ENCODE data around the gene FBN1. TPM values are rescaled to one million over a fixed set of nuclear protein-coding genes. Genes with fewer than 3 reads are reported as not detected.

FBN1 gene
- total and polyA plus RNA-seq, 2 of the 13 experiments (the other 11 are each of a cell fraction or from before 2014, with no cell fraction given), result 1.5 to 3.0 TPM

DNA sequence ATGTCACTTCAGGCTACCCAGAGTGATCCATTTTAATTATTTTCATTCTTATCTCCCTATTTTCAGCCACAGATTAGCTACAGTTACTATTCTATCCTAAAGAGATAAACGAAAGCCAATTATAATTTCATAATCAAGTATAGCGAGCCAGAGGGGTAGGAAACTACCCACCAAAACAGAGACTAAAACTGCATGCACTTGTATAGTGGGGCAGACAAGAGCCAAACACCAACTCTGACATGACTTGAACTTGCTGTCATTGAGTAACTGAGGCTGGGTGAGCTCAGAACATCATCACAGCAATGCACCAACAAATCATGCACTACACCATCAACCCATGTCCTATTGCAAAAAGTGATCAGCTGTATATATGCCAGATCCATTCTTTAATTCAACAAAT is 64.8 kb downstream of the FBN1 start:
- no peak overlapping the region for H3K27ac ChIP-seq (ENCODE audit: extremely low read length, insufficient read depth, low read length)
- H2AFZ ChIP-seq (ENCODE audit: low read length), result no peak overlapping the region
- WGBS (ENCODE audit: low lambda C conversion rate), result 23% methylated on average over 2 of the region's 2 CpGs
- no peaks in the 10 kb centered on the region for H3K4me1 ChIP-seq (ENCODE audit: insufficient read depth, low read length)
- FAIRE-seq (no peak), ATAC-seq (no peak), DNase-seq (ENCODE audit: low spot score) (no peak)
- POLR2A ChIA-PET, result no interaction called here
- in situ Hi-C loops (cut with HindIII; ENCODE audit: extremely low pct_ligation_motif_present, low pct_unique_long_range_greater_than_20kb) (no loop called here), intact Hi-C loops (cut with micrococcal nuclease; ENCODE audit: unreplicated experiment) (no loop called here)
- H3K4me2 ChIP-seq (ENCODE audit: low read depth, low read length), result no peak overlapping the region
- no peaks in the 10 kb centered on the region for H3K9me3 ChIP-seq (ENCODE audit: low read length)
- no TSS peak for BruUV-seq (replicated peaks)
- H3K79me2 ChIP-seq (ENCODE audit: insufficient read depth, low read length), result no peaks in the 10 kb centered on the region
- CTCF ChIA-PET (ENCODE audit: low intra/inter-chr PET ratio, low total read pairs), result no interaction called here
- H3K4me3 ChIP-seq (replicated peaks in 1 of 3; ENCODE audit: insufficient read depth in 1 of 3, low read depth in 2 of 3, low read length in 3 of 3), result no peak overlapping the region
- H3K27me3 ChIP-seq (ENCODE audit: control insufficient read depth in 1 of 2, insufficient read depth in 2 of 2, low read length in 2 of 2), result no peaks in the 10 kb centered on the region
- no peaks in the 10 kb centered on the region for H3K36me3 ChIP-seq (replicated peaks in 1 of 2; ENCODE audit: control insufficient read depth in 1 of 2, insufficient read depth in 2 of 2, low read length in 2 of 2)
- no peak overlapping the region for H3K9ac ChIP-seq (ENCODE audit: insufficient read depth, low read depth, low read length)
- H4K20me1 ChIP-seq (ENCODE audit: insufficient read depth, low read length), result no peaks in the 10 kb centered on the region
- TF ChIP-seq ZNF232 (CRISPR knock-in tag; IDR thresholded peaks at IDR 0.05; ENCODE audit: borderline replicate concordance) (no peak), ZNF558 (CRISPR knock-in tag; IDR thresholded peaks at IDR 0.05; ENCODE audit: borderline replicate concordance) (no peak), SALL1 (CRISPR knock-in tag; IDR thresholded peaks at IDR 0.05) (no peak)

DNA sequence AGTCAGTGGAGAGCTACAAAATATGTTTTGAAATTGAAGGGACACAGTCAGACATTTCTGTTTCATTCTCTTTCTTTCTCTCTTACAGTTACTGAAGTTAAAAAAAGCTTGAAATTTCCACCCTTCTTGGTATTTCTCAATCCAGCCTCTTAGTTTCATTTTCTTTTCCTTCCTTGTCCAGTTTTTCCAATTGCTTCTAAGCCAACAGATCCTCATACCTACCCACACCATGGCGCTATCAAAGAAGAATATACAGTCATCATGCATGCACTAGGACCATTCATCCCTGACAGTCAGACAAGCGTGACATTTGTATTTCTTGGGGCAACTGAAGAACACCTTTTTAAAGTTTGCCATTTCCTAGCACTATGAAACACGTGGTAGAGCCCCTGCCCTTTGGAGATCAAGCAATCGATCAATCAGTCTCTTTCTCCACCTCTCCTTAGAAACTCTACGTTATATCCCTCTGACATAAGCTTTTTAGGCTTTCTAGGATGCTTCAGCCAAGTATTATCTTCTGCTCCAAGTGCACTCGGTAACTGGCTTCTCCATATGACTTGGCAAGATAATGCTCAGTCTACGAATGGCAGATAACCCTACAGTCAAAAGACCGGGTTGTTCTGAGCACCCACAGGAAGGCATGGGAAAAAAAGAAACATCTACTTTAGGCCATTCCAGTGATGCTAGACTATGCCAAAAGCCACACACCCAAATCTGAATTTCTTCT is 65.4 kb downstream of the FBN1 start:
- CTCF ChIA-PET (ENCODE audit: low intra/inter-chr PET ratio, low total read pairs), result no interaction called here
- no peak for DNase-seq (ENCODE audit: low spot score)

More for the DNA sequence above, 65.4 kb downstream of the FBN1 start:
- no TSS peak for BruUV-seq (replicated peaks)
- H3K27me3 ChIP-seq (ENCODE audit: control insufficient read depth in 1 of 2, insufficient read depth in 2 of 2, low read length in 2 of 2), result no peaks in the 10 kb centered on the region
- no peak overlapping the region for H3K9ac ChIP-seq (ENCODE audit: insufficient read depth, low read depth, low read length)
- no peaks in the 10 kb centered on the region for H3K9me3 ChIP-seq (ENCODE audit: low read length)
- H4K20me1 ChIP-seq (ENCODE audit: insufficient read depth, low read length), result no peaks in the 10 kb centered on the region
- TF ChIP-seq FOXA1 (IDR thresholded peaks at IDR 0.05), result no peak
- no peak for TF ChIP-seq FOXA1 (CRISPR knock-in tag; IDR thresholded peaks at IDR 0.05)
- no peak for TF ChIP-seq GATA4 (IDR thresholded peaks at IDR 0.05; ENCODE audit: borderline replicate concordance, low read depth)
- no peak for TF ChIP-seq SRSF1 (optimal IDR thresholded peaks at IDR 0.05; ENCODE audit: low read depth, low read length)
- H3K36me3 ChIP-seq (replicated peaks in 1 of 2; ENCODE audit: control insufficient read depth in 1 of 2, insufficient read depth in 2 of 2, low read length in 2 of 2), result no peaks in the 10 kb centered on the region
- FAIRE-seq (no peak), ATAC-seq (no peak)
- no peak overlapping the region for H2AFZ ChIP-seq (ENCODE audit: low read length)
- intact Hi-C loops (cut with micrococcal nuclease; ENCODE audit: unreplicated experiment) (no loop called here), in situ Hi-C loops (cut with HindIII; ENCODE audit: extremely low pct_ligation_motif_present, low pct_unique_long_range_greater_than_20kb) (no loop called here)
- no peaks in the 10 kb centered on the region for H3K4me1 ChIP-seq (ENCODE audit: insufficient read depth, low read length)
- no peaks in the 10 kb centered on the region for H3K79me2 ChIP-seq (ENCODE audit: insufficient read depth, low read length)
- no peak overlapping the region for H3K4me2 ChIP-seq (ENCODE audit: low read depth, low read length)
- no peak overlapping the region for H3K4me3 ChIP-seq (replicated peaks in 1 of 3; ENCODE audit: insufficient read depth in 1 of 3, low read depth in 2 of 3, low read length in 3 of 3)
- WGBS (ENCODE audit: low lambda C conversion rate), result 53% methylated on average over 8 of the region's 8 CpGs
- H3K27ac ChIP-seq (ENCODE audit: extremely low read length, insufficient read depth, low read length), result no peak overlapping the region
- POLR2A ChIA-PET, result no interaction called here
